GM19438 (cell line): ENCODE results near the gene ACSF3.
"Not testable (repeated sequence)": the region's sequence is repeated elsewhere in the genome, so short reads cannot be mapped to it uniquely, and the experiment has no call there.

ENCODE experiments used
- ATAC-seq: cut with Tn5 transposase; IDR thresholded peaks from one replicate; pipeline ENCODE4 v1.9.1; 2021; ENCODE audit warnings: low read depth; ENCODE audit not compliant: unreplicated experiment

The ACSF3 gene

DNA sequence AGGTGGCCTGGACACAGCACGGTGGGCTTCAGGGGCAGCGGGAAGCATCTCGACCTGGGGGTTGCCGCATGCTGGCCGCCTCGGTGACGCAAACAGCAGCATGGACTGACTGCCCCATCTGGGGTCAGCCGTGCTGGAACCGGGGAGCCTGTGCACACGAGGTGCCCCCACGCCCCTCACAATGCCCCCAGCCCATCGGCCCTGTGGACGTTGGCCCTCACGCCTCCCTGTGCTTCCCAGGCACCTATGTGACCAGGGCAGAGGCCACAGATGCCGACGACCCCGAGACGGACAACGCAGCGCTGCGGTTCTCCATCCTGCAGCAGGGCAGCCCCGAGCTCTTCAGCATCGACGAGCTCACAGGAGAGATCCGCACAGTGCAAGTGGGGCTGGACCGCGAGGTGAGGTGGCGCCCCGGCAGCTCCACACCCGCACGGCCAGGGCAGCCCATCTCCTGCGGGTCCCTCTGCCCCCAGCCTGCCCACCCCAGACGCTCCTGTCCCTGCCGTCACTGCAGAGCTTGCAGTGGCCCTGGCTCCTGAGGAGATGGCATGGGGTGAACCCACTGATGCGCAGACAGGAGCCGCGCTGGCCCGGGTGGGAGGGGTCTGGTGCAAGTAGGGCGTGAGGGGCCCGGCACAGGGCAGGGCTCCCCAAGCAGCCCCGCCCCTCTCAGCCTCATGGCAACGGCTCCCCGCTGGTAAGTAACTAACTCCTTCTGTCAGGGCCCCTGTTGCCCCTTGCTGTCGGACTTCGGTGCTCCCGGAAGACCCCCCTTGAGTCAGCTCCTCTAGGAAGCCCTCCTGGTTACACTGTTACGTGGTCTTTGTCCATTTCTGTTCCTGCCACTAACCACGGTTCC, 91.5 kb downstream of the ACSF3 start:
- no peak for ATAC-seq

DNA sequence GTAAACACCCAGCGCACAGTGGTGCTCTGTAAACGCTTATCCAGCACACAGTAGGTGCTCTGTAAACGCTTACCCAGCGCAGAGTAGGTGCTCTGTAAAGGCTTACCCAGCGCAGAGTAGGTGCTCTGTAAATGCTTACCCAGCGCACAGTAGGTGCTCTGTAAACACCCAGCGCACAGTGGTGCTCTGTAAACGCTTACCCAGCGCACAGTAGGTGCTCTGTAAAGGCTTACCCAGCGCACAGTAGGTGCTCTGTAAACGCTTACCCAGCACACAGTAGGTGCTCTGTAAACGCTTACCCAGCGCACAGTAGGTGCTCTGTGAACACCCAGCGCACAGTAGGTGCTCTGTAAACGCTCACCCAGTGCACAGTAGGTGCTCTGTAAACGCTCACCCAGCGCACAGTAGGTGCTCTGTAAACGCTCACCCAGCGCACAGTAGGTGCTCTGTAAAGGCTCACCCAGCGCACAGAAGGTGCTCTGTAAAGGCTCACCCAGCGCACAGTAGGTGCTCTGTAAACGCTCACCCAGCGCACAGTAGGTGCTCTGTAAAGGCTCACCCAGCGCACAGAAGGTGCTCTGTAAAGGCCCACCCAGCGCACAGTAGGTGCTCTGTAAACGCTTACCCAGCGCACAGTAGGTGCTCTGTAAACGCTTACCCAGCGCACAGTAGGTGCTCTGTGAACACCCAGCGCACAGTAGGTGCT, 92.4 kb downstream of the ACSF3 start:
- ATAC-seq, result not testable (repeated sequence)

DNA sequence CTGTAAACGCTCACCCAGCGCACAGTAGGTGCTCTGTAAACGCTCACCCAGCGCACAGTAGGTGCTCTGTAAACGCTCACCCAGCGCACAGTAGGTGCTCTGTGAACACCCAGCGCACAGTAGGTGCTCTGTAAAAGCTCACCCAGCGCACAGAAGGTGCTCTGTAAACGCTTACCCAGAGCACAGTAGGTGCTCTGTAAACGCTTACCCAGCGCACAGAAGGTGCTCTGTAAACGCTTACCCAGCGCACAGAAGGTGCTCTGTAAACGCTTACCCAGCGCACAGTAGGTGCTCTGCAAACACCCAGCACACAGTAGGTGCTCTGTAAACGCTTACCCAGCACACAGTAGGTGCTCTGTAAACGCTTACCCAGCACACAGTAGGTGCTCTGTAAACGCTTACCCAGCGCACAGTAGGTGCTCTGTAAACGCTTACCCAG, 93.0 kb downstream of the ACSF3 start:
- ATAC-seq, result not testable (repeated sequence)

DNA sequence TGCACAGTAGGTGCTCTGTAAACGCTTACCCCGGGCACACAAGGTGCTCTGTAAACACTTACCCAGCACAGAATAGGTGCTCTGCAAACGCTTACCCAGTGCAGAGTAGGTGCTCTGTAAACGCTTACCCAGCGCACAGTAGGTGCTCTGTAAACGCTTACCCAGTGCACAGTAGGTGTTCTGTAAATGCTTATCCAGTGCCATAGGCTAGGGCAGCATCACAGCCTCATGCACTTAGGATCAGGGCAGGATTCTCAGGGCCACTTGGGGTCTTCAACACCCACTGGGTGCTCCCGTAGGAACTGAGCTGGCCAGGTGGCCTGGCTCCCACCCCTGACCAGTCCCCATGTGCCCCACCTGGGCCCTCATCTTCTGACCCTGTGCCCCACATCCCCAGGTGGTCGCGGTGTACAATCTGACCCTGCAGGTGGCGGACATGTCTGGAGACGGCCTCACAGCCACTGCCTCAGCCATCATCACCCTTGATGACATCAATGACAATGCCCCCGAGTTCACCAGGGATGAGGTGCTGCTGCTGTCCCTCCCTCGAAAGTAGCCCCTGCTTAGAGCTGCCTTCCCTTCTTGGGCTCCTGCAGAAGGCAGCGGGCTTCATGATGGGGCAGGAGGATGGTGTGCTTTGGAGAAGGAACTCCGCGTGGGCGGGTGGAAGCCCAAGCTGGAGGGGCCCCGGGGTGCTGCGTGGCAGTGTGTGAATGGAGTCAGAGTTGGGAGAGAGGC, 93.5 kb downstream of the ACSF3 start:
- no peak for ATAC-seq

DNA sequence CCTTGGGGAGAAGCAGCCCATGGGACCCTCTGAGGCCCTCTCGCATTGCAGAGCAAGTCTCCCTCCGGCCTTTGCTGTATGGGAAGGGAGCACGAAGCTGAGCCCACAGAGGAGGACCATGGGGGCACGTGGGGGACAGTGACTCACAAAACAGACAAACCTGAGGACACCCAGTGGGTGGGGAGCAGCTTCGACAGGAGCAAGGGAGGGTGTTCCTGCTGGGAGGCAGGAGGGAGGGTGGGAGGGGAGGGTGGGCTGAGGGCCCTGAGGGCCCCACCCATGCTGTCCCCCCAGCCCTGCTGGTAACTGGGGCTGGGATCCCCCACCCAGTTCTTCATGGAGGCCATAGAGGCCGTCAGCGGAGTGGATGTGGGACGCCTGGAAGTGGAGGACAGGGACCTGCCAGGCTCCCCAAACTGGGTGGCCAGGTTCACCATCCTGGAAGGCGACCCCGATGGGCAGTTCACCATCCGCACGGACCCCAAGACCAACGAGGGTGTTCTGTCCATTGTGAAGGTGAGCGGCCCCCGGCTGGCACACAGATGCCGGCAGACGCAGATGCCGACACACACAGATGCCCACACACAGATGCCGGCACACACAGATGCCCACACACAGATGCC, 94.2 kb downstream of the ACSF3 start:
- ATAC-seq, result no peak

DNA sequence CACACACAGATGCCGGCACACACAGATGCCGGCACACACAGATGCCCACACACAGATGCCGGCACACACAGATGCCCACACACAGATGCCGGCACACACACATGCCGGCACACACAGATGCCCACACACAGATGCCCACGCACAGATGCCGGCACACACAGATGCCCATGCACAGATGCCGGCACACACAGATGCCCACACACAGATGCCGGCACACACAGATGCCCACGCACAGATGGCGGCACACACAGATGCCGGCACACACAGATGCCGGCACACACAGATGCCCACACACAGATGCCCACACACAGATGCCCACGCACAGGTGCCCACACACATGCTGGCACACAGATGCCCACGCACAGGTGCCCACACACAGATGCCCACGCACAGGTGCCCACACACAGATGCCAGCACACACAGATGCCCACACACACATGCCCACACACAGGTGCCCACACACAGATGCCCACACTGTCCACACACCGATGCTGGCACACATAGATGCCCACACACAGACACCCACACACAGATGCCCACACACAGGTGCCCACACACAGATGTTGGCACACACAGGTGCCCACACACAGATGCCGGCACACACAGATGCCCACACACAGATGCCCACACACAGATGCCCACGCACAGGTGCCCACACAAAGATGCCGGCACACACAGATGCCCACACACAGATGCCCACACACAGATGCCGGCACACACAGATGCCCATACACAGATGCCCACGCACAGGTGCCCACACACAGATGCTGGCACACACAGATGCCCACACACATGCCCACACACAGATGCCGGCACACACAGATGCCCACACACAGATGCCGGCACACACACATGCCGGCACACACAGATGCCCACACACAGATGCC, 95.1 kb downstream of the ACSF3 start:
- ATAC-seq, result not testable (repeated sequence)

DNA sequence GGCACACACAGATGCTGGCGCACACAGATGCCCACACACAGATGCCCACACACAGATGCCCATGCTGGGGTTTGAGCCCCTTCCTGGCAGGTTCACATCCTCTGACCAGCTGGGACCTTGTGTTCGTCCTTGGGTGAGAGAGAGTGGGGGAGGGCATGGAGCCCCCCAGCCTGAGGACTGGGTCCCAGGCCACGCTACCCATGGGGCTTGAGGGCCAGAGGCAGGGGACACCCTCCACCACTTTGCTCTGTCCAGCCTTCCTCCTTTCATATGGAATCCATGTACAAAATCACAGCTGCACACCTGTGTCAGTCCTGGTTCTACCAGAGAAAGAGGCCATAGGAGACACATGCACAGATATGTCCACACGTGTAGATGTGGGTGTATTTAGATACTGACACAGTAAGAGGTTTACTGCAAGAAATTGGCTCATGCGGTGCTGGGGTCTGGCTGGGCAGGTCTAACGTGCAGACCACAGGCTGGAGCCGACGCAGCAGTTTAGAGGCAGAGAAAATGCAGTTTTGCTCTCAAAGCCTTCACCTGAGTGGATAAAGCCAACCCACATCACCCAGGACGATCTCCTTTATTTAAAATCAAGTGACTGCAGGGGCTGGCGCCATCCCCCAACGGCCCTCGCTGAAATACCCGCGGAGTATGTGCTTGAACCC, 95.8 kb downstream of the ACSF3 start:
- no peak for ATAC-seq

DNA sequence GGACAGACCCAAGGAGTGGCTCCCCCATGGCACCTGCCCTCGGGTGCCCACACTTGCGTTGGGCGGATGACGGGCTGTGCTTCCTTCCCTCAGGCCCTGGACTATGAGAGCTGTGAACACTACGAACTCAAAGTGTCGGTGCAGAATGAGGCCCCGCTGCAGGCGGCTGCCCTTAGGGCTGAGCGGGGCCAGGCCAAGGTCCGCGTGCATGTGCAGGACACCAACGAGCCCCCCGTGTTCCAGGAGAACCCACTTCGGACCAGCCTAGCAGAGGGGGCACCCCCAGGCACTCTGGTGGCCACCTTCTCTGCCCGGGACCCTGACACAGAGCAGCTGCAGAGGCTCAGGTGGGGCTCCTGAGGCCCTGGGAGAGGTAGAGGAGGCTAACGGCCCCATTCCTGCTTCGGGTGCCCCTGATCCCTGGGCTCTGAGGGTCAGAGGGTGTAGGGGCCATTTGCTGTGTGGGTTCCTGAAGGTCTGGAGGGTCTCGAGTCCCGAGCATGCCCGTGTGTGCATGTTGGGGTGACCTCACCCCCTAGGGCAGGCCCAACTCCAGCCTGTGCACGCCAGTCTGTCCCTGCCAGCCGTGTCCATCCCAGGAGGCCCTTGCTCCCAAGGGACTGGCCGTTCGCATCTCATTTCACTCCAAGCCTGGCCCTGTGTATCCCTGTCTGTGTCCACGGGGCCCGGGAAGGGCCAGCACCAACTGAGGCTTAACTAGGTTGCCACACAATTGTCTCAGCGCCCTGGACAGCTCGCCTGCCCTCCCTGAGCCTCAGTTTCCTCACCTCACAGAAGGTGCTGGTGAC, 96.7 kb downstream of the ACSF3 start:
- ATAC-seq, result no peak

DNA sequence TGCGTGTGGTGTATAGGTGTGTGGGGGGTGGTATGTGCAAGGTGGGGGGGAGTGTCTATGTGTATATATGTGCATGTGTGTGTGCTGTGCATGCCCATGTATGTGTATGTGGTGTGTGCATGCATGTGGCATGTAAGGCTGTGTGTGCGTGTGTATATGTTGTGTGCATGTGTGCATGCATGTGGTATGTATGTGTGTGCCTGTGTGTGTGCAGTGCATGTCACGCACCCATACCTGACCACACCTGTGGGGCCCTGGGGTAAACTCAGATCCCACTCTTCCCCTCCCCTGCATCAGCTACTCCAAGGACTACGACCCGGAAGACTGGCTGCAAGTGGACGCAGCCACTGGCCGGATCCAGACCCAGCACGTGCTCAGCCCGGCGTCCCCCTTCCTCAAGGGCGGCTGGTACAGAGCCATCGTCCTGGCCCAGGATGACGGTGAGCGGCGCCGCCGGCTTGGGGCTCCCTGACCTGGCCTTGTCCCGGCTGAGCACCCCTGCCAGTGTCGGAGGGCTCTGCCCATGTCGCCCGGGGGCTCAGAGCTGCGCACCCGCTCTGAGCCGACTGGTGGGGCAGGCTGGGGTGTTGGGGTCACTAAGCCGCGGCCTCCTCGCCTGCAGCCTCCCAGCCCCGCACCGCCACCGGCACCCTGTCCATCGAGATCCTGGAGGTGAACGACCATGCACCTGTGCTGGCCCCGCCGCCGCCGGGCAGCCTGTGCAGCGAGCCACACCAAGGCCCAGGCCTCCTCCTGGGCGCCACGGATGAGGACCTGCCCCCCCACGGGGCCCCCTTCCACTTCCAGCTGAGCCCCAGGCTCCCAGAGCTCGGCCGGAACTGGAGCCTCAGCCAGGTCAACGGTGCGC, 97.6 kb downstream of the ACSF3 start:
- ATAC-seq, result no peak

DNA sequence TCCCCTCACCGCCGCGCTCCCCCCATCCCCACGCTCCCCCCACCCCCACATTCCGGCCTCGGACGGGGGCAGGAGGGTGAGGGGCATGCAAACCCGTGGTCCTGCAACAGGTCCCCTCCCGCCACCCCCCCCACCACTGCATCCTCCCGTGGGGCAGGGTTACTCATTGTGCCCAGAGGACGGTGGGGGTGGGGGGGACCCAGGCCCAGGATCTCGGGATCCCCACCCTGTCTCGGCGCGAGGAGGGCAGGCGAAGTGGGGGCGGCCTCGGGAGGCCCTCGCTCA, 98.2 kb downstream of the ACSF3 start:
- ATAC-seq, result no peak

DNA sequence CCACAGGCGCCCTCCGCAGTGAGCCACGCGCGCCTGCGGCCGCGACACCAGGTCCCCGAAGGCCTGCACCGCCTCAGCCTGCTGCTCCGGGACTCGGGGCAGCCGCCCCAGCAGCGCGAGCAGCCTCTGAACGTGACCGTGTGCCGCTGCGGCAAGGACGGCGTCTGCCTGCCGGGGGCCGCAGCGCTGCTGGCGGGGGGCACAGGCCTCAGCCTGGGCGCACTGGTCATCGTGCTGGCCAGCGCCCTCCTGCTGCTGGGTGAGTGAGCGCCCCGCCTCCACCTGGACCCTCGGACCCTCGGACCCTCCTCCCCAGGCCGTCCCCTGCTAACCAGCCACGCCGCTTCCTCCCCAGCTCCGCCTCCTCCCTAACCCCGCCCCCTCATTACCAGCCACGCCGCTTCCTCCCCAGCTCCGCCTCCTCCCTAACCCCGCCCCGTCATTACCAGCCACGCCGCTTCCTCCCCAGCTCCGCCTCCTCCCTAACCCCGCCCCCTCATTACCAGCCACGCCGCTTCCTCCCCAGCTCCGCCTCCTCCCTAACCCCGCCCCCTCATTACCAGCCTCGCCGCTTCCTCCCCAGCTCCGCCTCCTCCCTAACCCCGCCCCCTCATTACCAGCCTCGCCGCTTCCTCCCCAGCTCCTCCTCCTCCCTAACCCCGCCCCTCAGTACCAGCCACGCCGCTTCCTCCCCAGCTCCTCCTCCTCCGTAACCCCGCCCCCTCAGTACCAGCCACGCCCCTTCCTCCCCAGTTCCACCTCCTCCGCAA, 98.7 kb downstream of the ACSF3 start:
- not testable (repeated sequence) for ATAC-seq

DNA sequence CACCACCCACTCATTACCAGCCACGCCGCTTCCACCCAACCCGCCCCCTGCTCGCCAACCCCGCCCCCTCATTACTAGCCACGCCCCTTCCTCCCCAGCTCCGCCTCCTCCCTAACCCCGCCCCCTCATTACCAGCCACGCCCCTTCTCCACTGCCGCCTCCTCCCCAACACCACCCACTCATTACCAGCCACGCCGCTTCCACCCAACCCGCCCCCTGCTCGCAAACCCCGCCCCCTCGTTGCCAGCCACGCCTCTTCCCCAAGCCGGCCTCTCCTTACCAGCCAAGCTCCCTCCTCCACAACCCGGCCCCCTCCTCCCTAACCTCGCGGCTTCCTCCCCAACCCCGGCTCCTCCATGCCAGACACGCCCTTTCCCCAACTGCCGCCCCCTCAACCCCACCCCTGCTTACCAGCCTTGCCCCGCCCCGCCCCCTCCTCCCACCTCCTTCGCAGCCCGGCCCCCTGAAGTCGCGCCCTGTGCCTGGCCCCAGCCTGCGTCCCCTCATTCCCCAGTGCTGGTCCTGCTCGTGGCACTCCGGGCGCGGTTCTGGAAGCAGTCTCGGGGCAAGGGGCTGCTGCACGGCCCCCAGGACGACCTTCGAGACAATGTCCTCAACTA, 99.4 kb downstream of the ACSF3 start:
- no peak for ATAC-seq

DNA sequence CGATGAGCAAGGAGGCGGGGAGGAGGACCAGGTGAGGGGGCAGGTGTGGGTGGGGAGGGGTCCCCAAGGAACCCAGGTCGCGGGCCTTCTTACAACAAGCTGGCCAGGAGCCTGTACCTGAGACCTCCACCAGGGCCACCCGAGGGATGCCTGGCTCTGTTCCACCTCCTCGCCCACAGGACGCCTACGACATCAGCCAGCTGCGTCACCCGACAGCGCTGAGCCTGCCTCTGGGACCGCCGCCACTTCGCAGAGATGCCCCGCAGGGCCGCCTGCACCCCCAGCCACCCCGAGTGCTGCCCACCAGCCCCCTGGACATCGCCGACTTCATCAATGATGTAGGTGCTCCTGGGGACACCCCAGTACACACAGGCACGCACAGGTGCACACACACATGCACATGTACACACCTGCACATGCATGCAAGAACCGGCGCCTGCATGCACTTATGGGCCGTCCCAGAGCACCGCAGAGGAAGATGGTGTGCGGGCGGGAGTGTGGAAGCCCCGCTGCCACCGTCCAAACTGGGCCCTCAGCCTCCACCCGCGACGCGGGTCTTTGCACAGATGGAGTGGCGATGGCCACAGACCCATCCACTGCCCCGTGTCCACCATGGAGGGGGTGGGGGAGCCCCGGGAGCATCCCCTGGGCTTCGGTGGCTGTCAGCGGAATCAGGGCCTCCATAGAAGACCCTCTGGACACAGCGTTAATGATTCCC, 100.1 kb downstream of the ACSF3 start:
- ATAC-seq, result no peak

DNA sequence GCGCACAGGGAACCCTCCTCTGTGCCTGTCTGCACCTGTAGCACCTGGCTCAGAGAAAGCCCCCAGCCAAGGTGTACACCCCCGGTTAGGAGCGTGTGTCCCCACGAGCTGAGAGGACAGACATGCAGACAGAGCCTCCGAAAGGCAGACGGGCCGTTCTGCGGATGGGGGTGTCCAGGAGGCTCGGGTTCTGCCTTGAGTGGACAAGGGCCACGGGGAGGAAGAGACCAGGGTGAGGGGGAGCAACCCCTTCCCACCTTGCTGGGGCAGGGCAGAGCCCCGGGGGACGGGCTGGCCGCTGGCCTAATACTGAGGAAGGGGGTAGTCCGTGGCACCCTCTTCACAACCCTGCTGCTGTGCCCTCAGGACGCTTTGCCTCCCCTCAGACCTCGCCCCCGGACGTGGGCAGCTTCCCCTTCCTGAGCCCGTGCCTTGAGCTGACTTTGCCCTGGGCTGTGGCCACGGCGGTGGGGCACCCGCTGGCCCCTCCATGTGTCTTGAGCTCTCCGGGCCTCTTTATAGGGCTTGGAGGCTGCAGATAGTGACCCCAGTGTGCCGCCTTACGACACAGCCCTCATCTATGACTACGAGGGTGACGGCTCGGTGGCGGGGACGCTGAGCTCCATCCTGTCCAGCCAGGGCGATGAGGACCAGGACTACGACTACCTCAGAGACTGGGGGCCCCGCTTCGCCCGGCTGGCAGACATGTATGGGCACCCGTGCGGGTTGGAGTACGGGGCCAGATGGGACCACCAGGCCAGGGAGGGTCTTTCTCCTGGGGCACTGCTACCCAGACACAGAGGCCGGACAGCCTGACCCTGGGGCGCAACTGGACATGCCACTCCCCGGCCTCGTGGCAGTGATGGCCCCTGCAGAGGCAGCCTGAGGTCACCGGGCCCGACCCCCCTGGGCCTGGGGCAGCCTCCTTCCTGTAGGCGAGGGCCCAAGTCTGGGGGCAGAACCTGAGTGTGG, 101.0 kb downstream of the ACSF3 start:
- no peak for ATAC-seq
